ENCODE data around the gene DLEC1. TPM values are rescaled to one million over a fixed set of nuclear protein-coding genes. Genes with fewer than 3 reads are reported as not detected.

The DLEC1 gene
- total and polyA plus RNA-seq, 9 of the 15 experiments (the other 6 are each of a cell fraction or from before 2014, with no cell fraction given), result 0.07 to 0.08 TPM; not detected in 7

- no peak for TF ChIP-seq PBX2 (CRISPR knock-in tag; IDR thresholded peaks at IDR 0.05; ENCODE audit: low read depth)
- peak; percentile 51; the same call in 1 of the 2 replicates for TF ChIP-seq PBX2 (tag; conservative IDR thresholded peaks at IDR 0.05; ENCODE audit: low read depth)
- no peak for TF ChIP-seq TBP (optimal IDR thresholded peaks at IDR 0.05; ENCODE audit: low read depth, low read length)
- peak; percentile 68 for TF ChIP-seq EP400 (IDR thresholded peaks at IDR 0.05)
- TF ChIP-seq GMEB1 (CRISPR knock-in tag; IDR thresholded peaks at IDR 0.05), result no peak
- TF ChIP-seq MEIS2 (IDR thresholded peaks at IDR 0.05; ENCODE audit: partially characterized antibody), result peak; percentile 86
- peak; percentile 88 for TF ChIP-seq MTA3 (IDR thresholded peaks at IDR 0.05; ENCODE audit: borderline replicate concordance)
- TF ChIP-seq KDM5B (IDR thresholded peaks at IDR 0.05; ENCODE audit: insufficient replicate concordance, low read depth, low read length), result no peak
- peak; percentile 76 for TF ChIP-seq MGA (IDR thresholded peaks at IDR 0.05)
Observed at GRCh38 chr3:37996785-37997301, 42.2 kb upstream of the DLEC1 start (continued).
